GM13977 (cell line): ENCODE results near the gene NAPG.
"Not testable (repeated sequence)": the region's sequence is repeated elsewhere in the genome, so short reads cannot be mapped to it uniquely, and the experiment has no call there.

ENCODE experiments used
- DNase-seq: peaks from one replicate; pipeline ENCODE4 v3.0.0; 2012; ENCODE audit warnings: low spot score
- in situ Hi-C: fragments of 300-500 bp; cut with MboI; formaldehyde crosslinking; loops from one replicate; pipeline ENCODE4 v1.12.0; 2022; ENCODE audit warnings: low sequenced_read_pairs, low pct_unique_long_range_greater_than_20kb, mixed read lengths, inconsistent platforms; ENCODE audit not compliant: unreplicated experiment
- TF ChIP-seq, protein P1 (sequence below): IDR thresholded peaks from 2 replicates; pipeline ENCODE4 v1.5.1; 2012; ENCODE audit warnings: mild to moderate bottlenecking, control low read depth; ENCODE audit not compliant: insufficient read depth; ENCODE audit errors: extremely low read depth, missing control alignments

Gene NAPG

DNA sequence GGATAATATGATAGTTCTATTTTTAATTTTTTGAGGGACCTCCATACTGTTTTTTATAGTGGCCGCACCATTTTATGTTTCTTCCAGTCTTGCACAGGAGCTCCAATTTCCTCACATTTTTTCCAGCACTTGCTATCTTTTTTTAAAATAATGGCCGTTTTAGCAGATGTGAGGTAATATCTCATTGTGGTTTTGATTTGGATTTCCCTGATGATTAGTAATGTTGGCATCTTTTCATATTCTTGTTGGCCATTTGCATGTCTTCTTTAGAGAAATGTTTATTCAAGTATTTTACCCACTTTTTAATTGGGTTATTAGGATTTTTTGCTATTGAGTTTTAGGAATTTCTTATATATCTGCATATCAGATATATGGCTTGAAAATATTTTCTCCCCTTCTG, 29.9 kb upstream of the NAPG start:
- TF ChIP-seq, protein P1, sequence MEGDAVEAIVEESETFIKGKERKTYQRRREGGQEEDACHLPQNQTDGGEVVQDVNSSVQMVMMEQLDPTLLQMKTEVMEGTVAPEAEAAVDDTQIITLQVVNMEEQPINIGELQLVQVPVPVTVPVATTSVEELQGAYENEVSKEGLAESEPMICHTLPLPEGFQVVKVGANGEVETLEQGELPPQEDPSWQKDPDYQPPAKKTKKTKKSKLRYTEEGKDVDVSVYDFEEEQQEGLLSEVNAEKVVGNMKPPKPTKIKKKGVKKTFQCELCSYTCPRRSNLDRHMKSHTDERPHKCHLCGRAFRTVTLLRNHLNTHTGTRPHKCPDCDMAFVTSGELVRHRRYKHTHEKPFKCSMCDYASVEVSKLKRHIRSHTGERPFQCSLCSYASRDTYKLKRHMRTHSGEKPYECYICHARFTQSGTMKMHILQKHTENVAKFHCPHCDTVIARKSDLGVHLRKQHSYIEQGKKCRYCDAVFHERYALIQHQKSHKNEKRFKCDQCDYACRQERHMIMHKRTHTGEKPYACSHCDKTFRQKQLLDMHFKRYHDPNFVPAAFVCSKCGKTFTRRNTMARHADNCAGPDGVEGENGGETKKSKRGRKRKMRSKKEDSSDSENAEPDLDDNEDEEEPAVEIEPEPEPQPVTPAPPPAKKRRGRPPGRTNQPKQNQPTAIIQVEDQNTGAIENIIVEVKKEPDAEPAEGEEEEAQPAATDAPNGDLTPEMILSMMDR = no peak
- in situ Hi-C loops = no loop called here

DNA sequence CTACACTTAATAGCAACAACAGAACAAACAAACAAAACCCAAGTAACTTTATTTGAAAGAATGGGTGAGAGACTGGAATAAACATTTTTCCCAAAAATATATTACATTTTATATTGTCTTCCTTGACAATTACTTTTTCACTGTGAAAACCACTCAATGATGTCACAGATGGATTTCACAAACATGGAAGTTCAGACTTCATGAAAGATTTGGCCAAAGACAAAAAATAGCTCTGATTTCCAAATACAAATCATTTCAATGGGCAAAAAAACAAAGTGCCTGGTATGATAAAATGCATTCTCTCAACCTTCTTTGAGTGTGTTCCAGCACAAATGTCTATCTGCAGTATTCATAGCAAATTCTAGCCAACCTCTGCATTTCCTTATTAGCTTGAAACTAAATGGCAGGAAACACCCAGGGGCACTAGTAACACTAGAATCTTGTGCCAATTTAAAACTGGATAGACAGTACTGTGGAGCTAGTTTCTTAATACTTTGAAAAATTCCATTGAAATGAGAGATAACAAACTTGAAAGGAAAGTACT, 28.5 kb upstream of the NAPG start:
- TF ChIP-seq, protein P1 = no peak
- in situ Hi-C loops = no loop called here
- DNase-seq = no peak

More for the DNA sequence above, 29.9 kb upstream of the NAPG start:
- no peak for DNase-seq

DNA sequence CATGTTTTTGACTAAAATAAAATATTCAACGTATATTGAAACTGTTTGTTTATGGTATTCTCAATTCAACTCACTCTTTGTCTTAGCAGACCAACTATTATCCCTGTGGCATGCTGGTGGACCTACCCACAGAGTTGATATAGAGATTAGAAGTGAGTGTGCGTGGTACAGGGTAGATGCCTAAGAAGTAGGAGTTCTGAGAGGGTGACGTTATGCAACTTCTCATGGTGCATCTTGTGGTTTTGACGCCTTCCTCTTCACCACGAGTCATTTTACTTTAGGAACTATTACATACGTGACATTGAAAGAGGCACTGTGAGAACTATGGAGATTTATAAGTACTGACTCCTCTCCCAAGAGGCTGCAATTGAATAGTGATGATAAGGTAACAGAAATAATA, 26.6 kb upstream of the NAPG start:
- TF ChIP-seq, protein P1 = no peak
- in situ Hi-C loops = no loop called here
- no peak for DNase-seq

DNA sequence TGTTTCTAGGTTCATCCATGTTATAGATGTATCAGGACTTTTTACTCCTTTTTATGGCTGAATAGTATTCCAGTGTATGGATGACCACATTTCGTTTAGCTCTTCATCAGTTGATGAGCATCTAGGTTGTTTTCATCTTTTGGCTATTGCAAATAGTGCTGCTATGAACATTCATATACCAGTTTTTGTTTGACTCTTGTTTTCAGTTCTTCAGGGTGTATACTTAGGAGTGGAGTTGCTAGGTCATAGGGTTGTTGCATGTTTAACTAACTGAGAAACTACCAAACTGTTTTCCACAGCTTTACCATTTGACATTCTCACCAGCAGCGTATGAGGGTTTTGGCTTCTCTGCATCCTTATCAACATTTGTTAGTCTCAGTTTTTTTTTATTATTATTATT, 25.8 kb upstream of the NAPG start:
- DNase-seq = no peak
- in situ Hi-C loops = no loop called here
- TF ChIP-seq, protein P1 = no peak

DNA sequence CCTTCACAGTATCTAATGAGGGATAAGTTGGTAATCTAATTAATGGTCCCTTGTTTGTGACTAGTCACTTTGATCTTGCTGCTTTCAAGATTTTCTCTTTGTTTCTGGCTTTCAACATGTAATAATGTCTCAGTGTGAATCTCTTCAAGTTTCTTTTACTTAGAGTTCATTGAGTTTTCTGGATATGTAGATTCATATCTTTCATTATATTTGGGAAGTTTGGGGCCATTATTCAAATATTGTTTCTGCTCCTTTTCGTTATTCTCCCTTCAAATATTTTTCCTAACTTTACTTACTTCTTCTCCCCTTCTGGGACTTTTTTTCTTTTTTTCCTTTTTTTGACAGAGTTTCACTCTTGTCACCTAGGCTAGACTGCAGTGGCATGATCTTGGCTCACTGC, 21.1 kb upstream of the NAPG start:
- in situ Hi-C loops = no loop called here
- TF ChIP-seq, protein P1 = no peak
- DNase-seq = no peak

DNA sequence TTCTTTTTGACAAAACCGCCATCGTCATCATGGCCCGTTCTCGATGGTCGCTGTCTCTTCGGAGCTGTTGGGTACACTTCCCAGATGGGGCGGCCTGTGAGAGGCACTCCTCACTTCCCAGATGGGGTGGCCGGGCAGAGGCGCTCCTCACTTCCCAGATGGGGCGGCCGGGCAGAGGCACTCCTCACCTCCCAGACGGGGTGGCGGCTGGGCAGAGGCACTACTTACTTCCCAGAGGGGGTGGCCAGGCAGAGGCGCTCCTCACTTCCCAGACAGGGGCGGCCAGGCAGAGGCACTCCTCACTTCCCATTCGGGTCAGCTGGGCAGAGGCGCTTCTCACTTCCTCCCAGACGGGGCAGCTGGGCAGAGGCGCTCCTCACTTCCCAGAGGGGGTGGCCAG, 19.9 kb upstream of the NAPG start:
- DNase-seq, in situ Hi-C loops: not testable (repeated sequence)

DNA sequence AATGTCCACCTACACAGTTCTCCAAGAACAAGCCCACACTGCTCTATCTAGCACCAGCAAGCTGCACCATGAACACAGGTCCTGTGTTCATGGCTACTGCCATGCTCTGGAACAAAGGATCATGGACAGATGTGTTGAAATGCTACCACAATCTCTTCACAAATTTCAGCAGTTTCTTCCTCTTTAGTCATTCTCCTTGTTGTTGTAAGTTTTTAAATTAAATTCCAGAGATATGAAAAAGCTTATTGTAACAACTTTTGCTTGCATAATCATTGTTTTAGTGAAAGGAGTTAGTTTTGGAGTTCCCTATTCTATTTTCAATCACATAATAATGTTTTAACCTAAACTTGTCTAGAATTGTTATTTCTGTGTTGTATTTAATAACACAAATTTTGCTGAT, 17.2 kb upstream of the NAPG start:
- TF ChIP-seq, protein P1 = no peak
- in situ Hi-C loops = no loop called here
- no peak for DNase-seq
